Measurements from ENCODE around the gene SYF2. TPM values are rescaled to one million over a fixed set of nuclear protein-coding genes. Genes with fewer than 3 reads are reported as not detected.

Gene SYF2
- total and polyA plus RNA-seq, 2 of the 13 experiments (the other 11 are each of a cell fraction or from before 2014, with no cell fraction given) = 17.8 to 34.1 TPM

GRCh38 chr1:25232027-25232865 lies at the start of gene SYF2 (continued):
- TF ChIP-seq PRDM10 (CRISPR knock-in tag; IDR thresholded peaks at IDR 0.05; ENCODE audit: low read depth) (peak; percentile 50; the same call in 1 of the 2 replicates), ZNF333 (CRISPR knock-in tag; IDR thresholded peaks at IDR 0.05; ENCODE audit: borderline replicate concordance) (0 out of 2 replicates have a peak, but pooled peaks have one; percentile 10), ZNF598 (CRISPR knock-in tag; IDR thresholded peaks at IDR 0.05; ENCODE audit: borderline replicate concordance) (no peak), ZNF713 (CRISPR knock-in tag; IDR thresholded peaks at IDR 0.05) (0 out of 2 replicates have a peak, but pooled peaks have one; percentile 21), ZKSCAN1 (IDR thresholded peaks at IDR 0.05; ENCODE audit: low read length) (0 out of 2 replicates have a peak, but pooled peaks have one; percentile 18), ZNF121 (CRISPR knock-in tag; IDR thresholded peaks at IDR 0.05) (no peak), KLF11 (CRISPR knock-in tag; IDR thresholded peaks at IDR 0.05) (peak; percentile 56; the same call in 1 of the 2 replicates), AHR (CRISPR knock-in tag; IDR thresholded peaks at IDR 0.05) (no peak), MEIS1 (CRISPR knock-in tag; IDR thresholded peaks at IDR 0.05; ENCODE audit: borderline replicate concordance) (no peak), ZNF773 (CRISPR knock-in tag; IDR thresholded peaks at IDR 0.05; ENCODE audit: borderline replicate concordance) (0 out of 2 replicates have a peak, but pooled peaks have one; percentile 47), ZNF337 (CRISPR knock-in tag; IDR thresholded peaks at IDR 0.05; ENCODE audit: borderline replicate concordance, low read depth) (0 out of 2 replicates have a peak, but pooled peaks have one; percentile 18), ZNF549 (CRISPR knock-in tag; IDR thresholded peaks at IDR 0.05) (no peak), POLR2A (IDR thresholded peaks at IDR 0.05; ENCODE audit: insufficient read depth in 1 of 2, low read depth in 2 of 2, low read length in 2 of 2) (peak; percentile 64 to 65), KDM1A (CRISPR knock-in tag; IDR thresholded peaks at IDR 0.05) (no peak)
- TF ChIP-seq, protein P1, sequence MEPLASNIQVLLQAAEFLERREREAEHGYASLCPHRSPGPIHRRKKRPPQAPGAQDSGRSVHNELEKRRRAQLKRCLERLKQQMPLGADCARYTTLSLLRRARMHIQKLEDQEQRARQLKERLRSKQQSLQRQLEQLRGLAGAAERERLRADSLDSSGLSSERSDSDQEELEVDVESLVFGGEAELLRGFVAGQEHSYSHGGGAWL (CRISPR knock-in tag; IDR thresholded peaks at IDR 0.05) = peak; percentile 66
- TF ChIP-seq, protein P2, sequence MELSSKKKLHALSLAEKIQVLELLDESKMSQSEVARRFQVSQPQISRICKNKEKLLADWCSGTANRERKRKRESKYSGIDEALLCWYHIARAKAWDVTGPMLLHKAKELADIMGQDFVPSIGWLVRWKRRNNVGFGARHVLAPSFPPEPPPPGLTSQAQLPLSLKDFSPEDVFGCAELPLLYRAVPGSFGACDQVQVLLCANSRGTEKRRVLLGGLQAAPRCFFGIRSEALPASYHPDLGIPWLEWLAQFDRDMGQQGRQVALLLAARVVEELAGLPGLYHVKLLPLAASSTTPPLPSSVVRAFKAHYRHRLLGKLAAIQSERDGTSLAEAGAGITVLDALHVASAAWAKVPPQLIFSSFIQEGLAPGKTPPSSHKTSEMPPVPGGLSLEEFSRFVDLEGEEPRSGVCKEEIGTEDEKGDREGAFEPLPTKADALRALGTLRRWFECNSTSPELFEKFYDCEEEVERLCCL (CRISPR knock-in tag; IDR thresholded peaks at IDR 0.05; ENCODE audit: borderline replicate concordance) = 0 out of 2 replicates have a peak, but pooled peaks have one; percentile 63
- TF ChIP-seq, protein P3, sequence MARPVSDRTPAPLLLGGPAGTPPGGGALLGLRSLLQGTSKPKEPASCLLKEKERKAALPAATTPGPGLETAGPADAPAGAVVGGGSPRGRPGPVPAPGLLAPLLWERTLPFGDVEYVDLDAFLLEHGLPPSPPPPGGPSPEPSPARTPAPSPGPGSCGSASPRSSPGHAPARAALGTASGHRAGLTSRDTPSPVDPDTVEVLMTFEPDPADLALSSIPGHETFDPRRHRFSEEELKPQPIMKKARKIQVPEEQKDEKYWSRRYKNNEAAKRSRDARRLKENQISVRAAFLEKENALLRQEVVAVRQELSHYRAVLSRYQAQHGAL (CRISPR knock-in tag; IDR thresholded peaks at IDR 0.05; ENCODE audit: not compliant biosample characterization) = no peak

Measured in HepG2 (cell line).